NCI-H1105 treated with DMSO at 0.1 percent for 48 hours (cell line): ENCODE results near the gene FBLN1.

Source experiments
- DNase-seq: peaks from one replicate; lab custom pipeline; 2025; lab: John Stamatoyannopoulos, UW

FBLN1 gene

GRCh38 chr22:45504373-45505341, 2.0 kb downstream of the FBLN1 start:
- DNase-seq: no peak

- DNase-seq: no peak
Observed at GRCh38 chr22:45505991-45506747, 3.5 kb downstream of the FBLN1 start.

GRCh38 chr22:45506816-45507360, 4.2 kb downstream of the FBLN1 start:
- DNase-seq: no peak

GRCh38 chr22:45507798-45508197, 5.1 kb downstream of the FBLN1 start:
- DNase-seq: no peak

DNA sequence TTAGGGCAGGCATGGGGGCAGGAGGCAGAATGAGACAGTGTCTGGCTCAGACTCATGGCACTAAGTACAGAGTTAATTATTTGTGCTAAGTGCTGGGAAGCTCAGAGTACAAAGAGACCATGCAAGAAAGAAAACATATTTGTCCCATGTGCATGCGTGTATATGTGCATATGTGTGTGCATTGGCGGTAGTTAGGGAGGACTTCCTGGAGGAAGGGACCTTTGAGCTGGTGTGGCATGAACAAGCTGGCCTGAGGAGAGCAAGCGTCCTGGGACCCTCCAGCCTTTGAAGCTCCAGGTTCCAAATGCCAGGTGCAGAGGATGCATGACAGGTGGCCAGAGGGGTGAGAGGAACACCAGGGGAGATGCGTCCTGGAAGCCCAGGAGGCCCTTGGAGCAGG, 6.1 kb downstream of the FBLN1 start:
- no peak for DNase-seq

DNA sequence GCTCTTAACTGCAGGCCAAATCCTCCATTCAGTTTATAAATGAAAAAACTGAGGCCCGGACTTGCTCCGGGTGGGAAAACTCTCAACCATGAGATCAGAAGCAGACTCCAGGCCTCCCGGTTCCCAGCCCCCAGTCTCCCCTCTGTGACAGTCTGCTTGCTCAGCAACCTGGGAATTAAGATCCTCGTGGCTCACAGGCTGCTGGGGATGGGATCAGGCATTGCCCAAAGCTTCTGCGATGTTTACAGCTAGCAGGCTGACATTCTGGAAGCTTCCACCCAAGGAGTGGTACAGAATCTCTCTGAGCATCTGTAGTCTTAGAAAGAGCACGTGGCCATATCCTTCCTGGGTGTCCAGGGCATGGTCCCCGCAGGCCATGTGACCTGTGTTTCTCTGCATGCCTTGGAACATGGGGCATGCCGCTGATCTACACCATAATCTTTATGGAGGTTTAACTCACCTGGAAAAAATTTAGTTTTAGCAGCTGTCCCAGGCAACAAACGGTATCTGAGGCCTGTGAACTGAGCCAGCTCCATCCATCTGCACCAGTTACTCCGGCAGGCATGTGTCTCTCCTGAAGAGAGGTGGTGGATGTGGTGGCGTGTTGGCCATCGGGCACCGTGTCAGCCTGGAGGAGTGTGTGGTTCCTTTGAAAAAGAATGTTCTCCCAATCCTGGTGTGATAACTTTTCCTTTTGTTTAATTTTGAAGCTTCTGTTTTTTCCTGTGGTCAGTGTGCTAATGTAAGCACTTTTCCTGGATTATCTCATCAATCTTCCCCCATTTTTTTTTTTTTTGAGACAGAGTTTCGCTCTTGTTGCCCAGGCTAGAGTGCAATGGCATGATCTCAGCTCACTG, 7.9 kb downstream of the FBLN1 start:
- DNase-seq: no peak

DNA sequence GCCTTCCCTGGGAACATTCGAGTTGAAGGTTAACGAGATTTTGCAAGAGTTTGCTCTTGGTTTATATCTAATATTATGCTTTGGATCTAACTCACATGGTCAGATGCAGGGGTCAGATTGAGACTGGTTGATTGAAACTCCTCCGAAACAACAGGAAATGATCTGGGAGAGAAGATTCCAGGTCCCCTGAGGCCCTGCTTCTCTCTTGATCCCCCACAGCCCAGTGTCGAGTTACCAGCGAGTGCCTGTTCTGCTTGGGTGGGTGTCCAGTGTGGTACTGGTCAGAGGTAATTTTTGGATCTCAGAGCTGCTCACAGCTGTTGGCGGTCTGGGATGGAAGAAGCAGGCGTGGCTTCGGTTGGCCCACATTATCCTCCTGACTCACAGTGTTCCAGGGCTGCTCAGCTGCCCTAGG, 9.2 kb downstream of the FBLN1 start:
- DNase-seq: no peak

GRCh38 chr22:45512363-45512762, 9.7 kb downstream of the FBLN1 start:
- DNase-seq: no peak

DNA sequence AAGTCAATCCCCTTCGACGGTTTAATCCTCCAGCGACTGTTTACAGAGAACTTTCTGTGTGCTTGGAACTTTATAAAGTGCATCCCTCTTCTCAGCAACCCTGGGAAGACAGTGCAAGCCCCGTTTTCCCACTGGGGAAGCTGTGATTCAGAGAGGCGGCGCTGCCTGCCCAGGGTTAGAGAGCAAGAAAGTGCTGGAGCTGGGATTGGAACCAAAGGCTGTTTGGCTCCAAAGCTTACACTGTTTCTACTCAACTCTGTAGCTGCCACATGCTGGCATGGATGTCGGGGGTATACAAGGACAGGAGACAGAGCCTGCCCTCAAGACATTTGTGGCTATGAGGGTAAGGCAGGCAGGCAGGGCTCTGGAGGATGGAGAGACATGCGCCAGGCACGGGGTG, 13.0 kb downstream of the FBLN1 start:
- no peak for DNase-seq

GRCh38 chr22:45516163-45516562, 13.5 kb downstream of the FBLN1 start:
- DNase-seq: no peak

GRCh38 chr22:45516923-45517675, 14.4 kb downstream of the FBLN1 start:
- DNase-seq: no peak

DNA sequence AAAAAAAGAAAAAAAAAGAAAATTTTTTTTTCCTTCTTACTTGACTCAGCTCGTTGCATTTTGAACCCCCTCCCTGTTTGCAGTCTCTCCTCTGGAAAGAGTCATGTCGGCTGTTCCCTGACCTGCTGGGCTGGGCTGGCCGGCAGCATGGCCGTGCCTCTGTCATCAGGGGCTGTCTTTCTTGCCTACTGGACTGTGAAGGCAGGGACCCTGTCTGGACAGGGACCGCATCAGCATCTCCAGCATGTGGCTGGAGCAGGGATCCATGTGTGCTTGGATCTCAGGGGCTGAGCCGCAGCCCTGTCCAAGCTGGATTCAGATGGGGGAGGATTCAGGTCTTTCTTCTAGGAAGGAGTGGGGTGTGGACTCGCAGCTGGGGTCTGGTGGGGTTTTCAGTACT, 15.5 kb downstream of the FBLN1 start:
- DNase-seq: no peak

- DNase-seq: no peak
Observed at GRCh38 chr22:45518580-45518991, 15.9 kb downstream of the FBLN1 start.

- DNase-seq: no peak
Observed at GRCh38 chr22:45521178-45521577, 18.5 kb downstream of the FBLN1 start.

DNA sequence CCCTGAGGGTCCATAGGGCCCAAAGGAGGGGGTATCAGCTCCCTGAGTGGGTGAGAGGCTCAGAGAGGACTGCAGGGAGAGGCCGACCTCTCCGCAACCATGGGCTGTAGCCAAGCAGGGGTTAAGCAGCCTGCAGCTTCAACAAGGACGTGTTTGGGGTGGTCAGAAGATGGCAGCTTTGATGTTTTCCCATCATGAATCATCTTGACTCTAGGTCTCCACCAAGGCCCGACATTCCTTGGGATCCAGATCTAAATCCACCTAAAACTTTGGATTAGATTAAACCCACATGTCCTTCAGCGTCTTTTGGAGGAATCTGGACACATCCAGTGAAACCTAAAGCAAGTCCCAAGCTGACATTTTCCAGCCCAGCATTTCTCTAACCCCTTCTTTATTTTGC, 19.8 kb downstream of the FBLN1 start:
- DNase-seq: no peak

GRCh38 chr22:45524157-45524556, 21.5 kb downstream of the FBLN1 start:
- DNase-seq: no peak

GRCh38 chr22:45524966-45525365, 22.3 kb downstream of the FBLN1 start:
- no peak for DNase-seq

DNA sequence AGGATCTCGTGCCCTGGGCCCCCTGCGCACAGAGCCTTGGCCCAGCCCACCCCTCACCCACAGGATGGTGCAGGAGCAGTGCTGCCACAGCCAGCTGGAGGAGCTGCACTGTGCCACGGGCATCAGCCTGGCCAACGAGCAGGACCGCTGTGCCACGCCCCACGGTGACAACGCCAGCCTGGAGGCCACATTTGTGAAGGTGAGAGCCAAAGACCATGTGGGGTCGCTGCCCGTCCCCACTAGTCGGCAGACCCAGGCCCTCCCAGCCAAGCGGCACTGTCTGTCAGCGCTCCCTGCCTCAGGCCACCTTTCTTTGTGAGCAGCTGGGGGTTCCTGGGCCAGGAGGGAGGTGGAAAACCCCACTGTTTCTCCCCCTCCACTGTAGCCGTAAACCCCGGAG, 22.8 kb downstream of the FBLN1 start:
- no peak for DNase-seq

DNA sequence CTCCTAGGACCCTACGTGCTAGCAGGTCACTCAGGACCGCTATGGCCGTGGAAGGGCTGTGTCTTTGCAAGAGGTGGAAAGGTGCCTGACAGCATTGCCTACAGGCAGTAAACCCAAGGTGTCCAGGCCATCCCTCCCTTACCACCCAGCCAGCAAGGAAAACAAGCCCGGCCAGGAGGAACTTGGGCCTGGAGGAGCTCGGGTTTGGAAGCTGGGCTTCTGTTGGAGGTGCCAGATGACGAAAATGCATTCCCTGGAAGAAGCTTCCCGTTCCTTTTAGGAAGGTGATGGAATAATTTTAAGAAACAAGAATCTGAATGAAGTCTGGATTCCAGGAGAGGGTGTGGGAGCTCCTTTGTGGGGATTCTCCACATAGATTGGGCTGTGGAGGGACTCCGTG, 23.6 kb downstream of the FBLN1 start:
- no peak for DNase-seq

- no peak for DNase-seq
Observed at GRCh38 chr22:45526768-45527360, 24.2 kb downstream of the FBLN1 start.

DNA sequence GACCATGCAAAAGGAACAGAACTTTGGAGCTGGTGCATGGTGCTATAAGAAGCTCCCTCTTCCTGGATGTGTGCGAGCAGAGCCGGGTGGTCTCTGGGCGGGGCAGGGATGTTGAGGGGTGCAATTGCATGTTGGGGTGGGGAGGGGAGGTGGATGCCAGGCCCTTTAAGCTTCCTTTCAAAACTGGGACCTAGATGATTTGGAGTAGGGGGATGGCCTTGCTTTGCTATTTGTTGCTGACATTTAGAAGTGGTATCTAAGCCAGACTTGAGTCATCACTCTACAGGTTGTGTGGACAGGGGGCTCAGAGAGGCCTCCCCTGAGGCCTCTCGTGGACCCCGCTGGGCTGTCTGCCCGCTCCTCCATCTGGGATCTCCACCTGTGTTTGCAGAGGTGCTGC, 24.8 kb downstream of the FBLN1 start:
- no peak for DNase-seq
